HepG2 (cell line): ENCODE data around the gene EIF3L.

Source experiments
- CTCF ChIP-seq: sonication (generic); formaldehyde crosslinking; IDR thresholded peaks from 2 replicates; pipeline ENCODE4 v1.5.0; 2020; ENCODE audit warnings: mild to moderate bottlenecking, missing genetic modification reagents, moderate library complexity
- EP300 ChIP-seq, 3 experiments: sonication (generic) in 1 of 3; formaldehyde crosslinking in 1 of 3; IDR thresholded peaks; 2 replicates each; pipeline versions ENCODE4 v1.5.1 to v1.6.1; 2011 to 2020; ENCODE audit warnings: low read depth in 2 of 3, low read length in 2 of 3, borderline replicate concordance in 1 of 3, improper control_type of control experiment in 1 of 3, mild to moderate bottlenecking in 1 of 3, missing genetic modification reagents in 1 of 3, moderate library complexity in 1 of 3
- EZH2 ChIP-seq: conservative IDR thresholded peaks from 2 replicates; pipeline ENCODE4 v1.6.1; 2012; ENCODE audit warnings: mild to moderate bottlenecking, low read depth, low read length, moderate library complexity
- HMG20A ChIP-seq: IDR thresholded peaks from 2 replicates; pipeline ENCODE4 v1.6.1; 2016; ENCODE audit warnings: borderline replicate concordance
- KDM6A ChIP-seq: IDR thresholded peaks from 2 replicates; pipeline ENCODE4 v1.6.1; 2016; ENCODE audit warnings: low read depth
- SMC3 ChIP-seq: IDR thresholded peaks from 2 replicates; pipeline ENCODE4 v1.6.1; 2011; ENCODE audit warnings: low read length, improper control_type of control experiment
- ZBTB26 ChIP-seq: IDR thresholded peaks from 2 replicates; pipeline ENCODE4 v1.6.1; 2016; ENCODE audit warnings: missing compliant biosample characterization, missing genetic modification reagents, borderline replicate concordance
- ZBTB49 ChIP-seq: sonication (generic); formaldehyde crosslinking; IDR thresholded peaks from 2 replicates; pipeline ENCODE4 v1.4.0; 2020; ENCODE audit warnings: missing genetic modification reagents, borderline replicate concordance
- ZNF10 ChIP-seq: sonication (generic); formaldehyde crosslinking; IDR thresholded peaks from 2 replicates; pipeline ENCODE4 v1.4.0; 2020; ENCODE audit warnings: mild to moderate bottlenecking, low read depth, missing genetic modification reagents, borderline replicate concordance

GRCh38 chr22:37926771-37927636 lies 77.8 kb downstream of the EIF3L start:
- TF ChIP-seq ZNF10 (CRISPR knock-in tag) (no peak), ZBTB26 (CRISPR knock-in tag) (no peak), EP300 (IDR thresholded peaks at IDR 0.05; ENCODE audit: low read depth in 2 of 2, low read length in 2 of 2) (no peak), EP300 (CRISPR knock-in tag; IDR thresholded peaks at IDR 0.05; ENCODE audit: borderline replicate concordance) (no peak), ZBTB49 (no peak), SMC3 (no peak), CTCF (no peak), HMG20A (CRISPR knock-in tag) (no peak), EZH2 (no peak), KDM6A (CRISPR knock-in tag) (no peak)
